Stomach (tissue), 9 donors: ENCODE measurements around the gene GREM1. TPM values are rescaled to one million over a fixed set of nuclear protein-coding genes. Genes with fewer than 3 reads are reported as not detected.

Source experiments
- DNase-seq, 2 donors: peaks; one replicate each; pipeline versions ENCODE4 v3.0.0 to v3.0.0-alpha.2; 2013 to 2019
- H3K27ac ChIP-seq, 5 donors: fragments of 200-600 bp in 4 of 5; sonication (generic) in 4 of 5; one replicate each; pipeline ENCODE4 v1.5.1; 2013 to 2019; ENCODE audit warnings: mild to moderate bottlenecking in 1 of 5, moderate library complexity in 1 of 5
- H3K27me3 ChIP-seq, 3 donors: fragments of 200-600 bp; sonication (generic); one replicate each; pipeline ENCODE4 v1.5.1; 2017 to 2019; ENCODE audit warnings: mixed run types in 1 of 3
- H3K36me3 ChIP-seq, 4 donors: fragments of 200-600 bp; sonication (generic); 1 replicate in 3 of 4; 2 replicates in 1 of 4; pipeline ENCODE4 v1.5.1; 2016 to 2019
- H3K4me1 ChIP-seq, 4 donors: fragments of 200-600 bp; sonication (generic); one replicate each; pipeline ENCODE4 v1.5.1; 2016 to 2019
- H3K4me3 ChIP-seq, 4 donors: fragments of 200-600 bp; sonication (generic) in 3 of 4; one replicate each; pipeline ENCODE4 v1.5.1; 2016 to 2019; ENCODE audit warnings: mild to moderate bottlenecking in 1 of 4
- H3K9me3 ChIP-seq, 4 donors: fragments of 200-600 bp; sonication (generic); one replicate each; pipeline ENCODE4 v1.5.1; 2016 to 2019
- CTCF ChIP-seq, 7 experiments: fragments of 450-650 bp in 4 of 7; fragments of 200-600 bp in 3 of 7; sonication (generic) in 3 of 7; IDR thresholded peaks; one replicate each; pipeline ENCODE4 v1.5.1; 2016 to 2019; ENCODE audit warnings: antibody characterized with exemption in 7 of 7, control low read depth in 2 of 7, mild to moderate bottlenecking in 1 of 7
- EP300 ChIP-seq: sonication (generic); formaldehyde crosslinking; IDR thresholded peaks from one replicate; pipeline ENCODE4 v1.6.1; 2017; ENCODE audit warnings: antibody characterized with exemption
- POLR2A ChIP-seq, 4 donors: fragments of 450-650 bp; IDR thresholded peaks; one replicate each; pipeline ENCODE4 v1.6.1; 2016; ENCODE audit warnings: antibody characterized with exemption in 4 of 4, control low read depth in 2 of 4, mild to moderate bottlenecking in 1 of 4, moderate library complexity in 1 of 4
- POLR2AphosphoS5 ChIP-seq, 3 donors: sonication (generic); formaldehyde crosslinking; IDR thresholded peaks; one replicate each; pipeline ENCODE4 v1.6.1; 2016; ENCODE audit warnings: antibody characterized with exemption in 3 of 3
- WGBS, 5 donors: extraction: QIAGEN DNeasy Blood & Tissue Kit in 3 of 5; methylation state at CpG; one replicate each; pipeline versions ENCODE4 v1.1.5 to v1.1.7; 2013 to 2018; 5-methylcytosine and 5-hydroxymethylcytosine counted together
- intact Hi-C: fragments of 100-400 bp; cut with DNase I; formaldehyde crosslinking; loops from one replicate; pipeline ENCODE4 v1.15.1; 2023; ENCODE audit warnings: low total_unique reads
- polyA plus RNA-seq, 3 donors: library from polyadenylated mRNA; stranded (reverse); fragments of 200-250 nt; gene quantifications; one replicate each; pipeline ENCODE4 v1.2.3, GENCODE V29; 2013
- total RNA-seq, 5 donors: library from RNA; depleted of rRNA; stranded (reverse); fragments of >200 nt; gene quantifications; one replicate each; pipeline versions ENCODE4 v1.1.0 to v1.2.3, GENCODE V29; 2014 to 2016
- donor health status: healthy with polysubstance abuse.
- donor health status: Bipolar disorder and iron deficiency.
- donor health status: healthy.

The GREM1 gene
- total and polyA plus RNA-seq, 8 donors: 4.0 to 50.0 (median 13.8) TPM

GRCh38 chr15:32729700-32730395, 12.0 kb downstream of the GREM1 start:
- TF ChIP-seq CTCF (IDR thresholded peaks at IDR 0.05) (no peak), EP300 (no peak), POLR2AphosphoS5 (IDR thresholded peaks at IDR 0.05) (no peak), POLR2A (IDR thresholded peaks at IDR 0.05) (no peak)
- DNase-seq: no peak
- 82 to 92% (median 89%) methylated on average over 10 of the region's 10 CpGs for whole genome bisulfite sequencing, 5 donors
- no peaks in the 10 kb centered on the region for H3K27me3 ChIP-seq
- H3K36me3 ChIP-seq: no peaks in the 10 kb centered on the region
- H3K4me1 ChIP-seq: peaks cover 0 to 13% (median 5%) of the 10 kb centered on the region in 4 donors
- no peak overlapping the region for H3K4me3 ChIP-seq
- intact Hi-C loops: loop anchor here (5.0 kb wide), 1 partner anchor 52 kb away; no protein-coding TSS in a partner anchor
- H3K9me3 ChIP-seq: peaks cover 0 to 7% (median 3%) of the 10 kb centered on the region in 4 donors
- no peak overlapping the region for H3K27ac ChIP-seq

GRCh38 chr15:32730677-32731654, 13.2 kb downstream of the GREM1 start:
- no peak for TF ChIP-seq EP300
- TF ChIP-seq POLR2A (IDR thresholded peaks at IDR 0.05): no peak
- peak in 1 of 3 donors; percentile 29 for TF ChIP-seq POLR2AphosphoS5 (IDR thresholded peaks at IDR 0.05)
- no peak for TF ChIP-seq CTCF (IDR thresholded peaks at IDR 0.05)
- DNase-seq: peak; percentile 90 to 94
- H3K36me3 ChIP-seq: no peaks in the 10 kb centered on the region
- intact Hi-C loops: loop anchor here (5.0 kb wide), 1 partner anchor 51 kb away; no protein-coding TSS in a partner anchor
- WGBS, 5 donors: 36 to 46% (median 42%) methylated on average over 19 to 27 of the region's 27 CpGs
- H3K27me3 ChIP-seq: no peaks in the 10 kb centered on the region
- no peak overlapping the region for H3K4me3 ChIP-seq
- no peak overlapping the region for H3K27ac ChIP-seq
- peaks cover 0 to 13% (median 5%) of the 10 kb centered on the region in 4 donors for H3K4me1 ChIP-seq
- H3K9me3 ChIP-seq: peaks cover 0 to 7% (median 3%) of the 10 kb centered on the region in 4 donors

GRCh38 chr15:32732574-32733157, 14.9 kb downstream of the GREM1 start:
- no peak for TF ChIP-seq POLR2A (IDR thresholded peaks at IDR 0.05)
- no peak for TF ChIP-seq EP300
- TF ChIP-seq POLR2AphosphoS5 (IDR thresholded peaks at IDR 0.05): no peak
- no peak for TF ChIP-seq CTCF (IDR thresholded peaks at IDR 0.05)
- Histone ChIP-seq H3K4me3 (no peak overlapping the region), H3K27me3 (no peaks in the 10 kb centered on the region), H3K27ac (no peak overlapping the region), H3K36me3 (no peaks in the 10 kb centered on the region), H3K9me3 (peaks cover 0 to 7% (median 3%) of the 10 kb centered on the region in 4 donors), H3K4me1 (peaks cover 0 to 13% (median 5%) of the 10 kb centered on the region in 4 donors)
- 68 to 81% (median 79%) methylated on average over 6 of the region's 6 CpGs for WGBS, 5 donors
- DNase-seq: no peak
- intact Hi-C loops: loop anchor here (5.0 kb wide), 1 partner anchor 50 kb away; no protein-coding TSS in a partner anchor

- intact Hi-C loops: loop anchor here (5.0 kb wide), 1 partner anchor 49 kb away; no protein-coding TSS in a partner anchor
- Histone ChIP-seq H3K36me3 (no peaks in the 10 kb centered on the region), H3K9me3 (peaks cover 0 to 3% (median under 1%) of the 10 kb centered on the region in 4 donors), H3K4me3 (no peak overlapping the region), H3K27me3 (no peaks in the 10 kb centered on the region), H3K27ac (no peak overlapping the region), H3K4me1 (peaks cover 0 to 13% (median 5%) of the 10 kb centered on the region in 4 donors)
- DNase-seq: no peak
- 53 to 89% (median 66%) methylated on average over 3 of the region's 3 CpGs for WGBS, 5 donors
- TF ChIP-seq POLR2A (IDR thresholded peaks at IDR 0.05) (no peak), CTCF (IDR thresholded peaks at IDR 0.05) (no peak), EP300 (no peak), POLR2AphosphoS5 (IDR thresholded peaks at IDR 0.05) (no peak)
These were observed 15.5 kb downstream of the GREM1 start for GRCh38 chr15:32733281-32733680.
